Neural crest cell (in vitro differentiated cells): ENCODE measurements around the gene ZNF292. TPM values are rescaled to one million over a fixed set of nuclear protein-coding genes. Genes with fewer than 3 reads are reported as not detected.

Source experiments
- DNase-seq: peaks from one replicate; pipeline ENCODE4 v3.0.0; 2021; ENCODE audit warnings: low read depth, mixed read lengths, low spot score
- H3K27ac Mint-ChIP-seq: one replicate; pipeline ENCODE4 v1.8.0; 2021; ENCODE audit warnings: mild to moderate bottlenecking, mixed read lengths; ENCODE audit not compliant: unreplicated experiment
- H3K27me3 Mint-ChIP-seq: 2 replicates; pipeline ENCODE4 v1.8.0; 2021; ENCODE audit warnings: low read depth, mild to moderate bottlenecking, mixed read lengths
- H3K36me3 Mint-ChIP-seq: 2 replicates; pipeline ENCODE4 v1.8.0; 2021; ENCODE audit warnings: low read depth, mild to moderate bottlenecking, mixed read lengths
- H3K4me1 Mint-ChIP-seq: 2 replicates; pipeline ENCODE4 v1.8.0; 2021; ENCODE audit warnings: mixed read lengths
- H3K4me3 Mint-ChIP-seq: one replicate; pipeline ENCODE4 v1.8.0; 2021; ENCODE audit warnings: mild to moderate bottlenecking, mixed read lengths
- H3K9me3 Mint-ChIP-seq: 2 replicates; pipeline ENCODE4 v1.8.0; 2021; ENCODE audit warnings: mixed read lengths
- total RNA-seq: library from RNA; stranded (reverse); gene quantifications from 2 replicates; pipeline ENCODE4 v1.2.1, GENCODE V29; 2021
- TF ChIP-seq, protein P1 (sequence below): fragments of 200-600 bp; sonication (generic); conservative IDR thresholded peaks from 2 replicates; pipeline ENCODE4 v1.5.0; 2021; ENCODE audit warnings: antibody characterized with exemption, mild to moderate bottlenecking

The ZNF292 gene
- total RNA-seq, 1 donor from 2014 or later = 55.2 TPM

GRCh38 chr6:87213364-87213763, 58.0 kb downstream of the ZNF292 start:
- Mint-ChIP-seq H3K27me3 (no peaks in the 10 kb centered on the region), H3K4me3 (no peak overlapping the region), H3K27ac (no peak overlapping the region), H3K36me3 (no peaks in the 10 kb centered on the region), H3K9me3 (no peaks in the 10 kb centered on the region), H3K4me1 (peaks cover 31% of the 10 kb centered on the region)
- TF ChIP-seq, protein P1, sequence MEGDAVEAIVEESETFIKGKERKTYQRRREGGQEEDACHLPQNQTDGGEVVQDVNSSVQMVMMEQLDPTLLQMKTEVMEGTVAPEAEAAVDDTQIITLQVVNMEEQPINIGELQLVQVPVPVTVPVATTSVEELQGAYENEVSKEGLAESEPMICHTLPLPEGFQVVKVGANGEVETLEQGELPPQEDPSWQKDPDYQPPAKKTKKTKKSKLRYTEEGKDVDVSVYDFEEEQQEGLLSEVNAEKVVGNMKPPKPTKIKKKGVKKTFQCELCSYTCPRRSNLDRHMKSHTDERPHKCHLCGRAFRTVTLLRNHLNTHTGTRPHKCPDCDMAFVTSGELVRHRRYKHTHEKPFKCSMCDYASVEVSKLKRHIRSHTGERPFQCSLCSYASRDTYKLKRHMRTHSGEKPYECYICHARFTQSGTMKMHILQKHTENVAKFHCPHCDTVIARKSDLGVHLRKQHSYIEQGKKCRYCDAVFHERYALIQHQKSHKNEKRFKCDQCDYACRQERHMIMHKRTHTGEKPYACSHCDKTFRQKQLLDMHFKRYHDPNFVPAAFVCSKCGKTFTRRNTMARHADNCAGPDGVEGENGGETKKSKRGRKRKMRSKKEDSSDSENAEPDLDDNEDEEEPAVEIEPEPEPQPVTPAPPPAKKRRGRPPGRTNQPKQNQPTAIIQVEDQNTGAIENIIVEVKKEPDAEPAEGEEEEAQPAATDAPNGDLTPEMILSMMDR = no peak
- DNase-seq = no peak

GRCh38 chr6:87214831-87215230, 59.5 kb downstream of the ZNF292 start:
- no peaks in the 10 kb centered on the region for H3K36me3 Mint-ChIP-seq
- no peak overlapping the region for H3K4me3 Mint-ChIP-seq
- H3K27ac Mint-ChIP-seq = peak overlapping the region; percentile 52
- no peaks in the 10 kb centered on the region for H3K27me3 Mint-ChIP-seq
- H3K4me1 Mint-ChIP-seq = peaks cover 23% of the 10 kb centered on the region
- TF ChIP-seq, protein P1 = no peak
- DNase-seq = no peak
- no peaks in the 10 kb centered on the region for H3K9me3 Mint-ChIP-seq

GRCh38 chr6:87220997-87221396, 65.6 kb downstream of the ZNF292 start:
- H3K9me3 Mint-ChIP-seq = peaks cover 4% of the 10 kb centered on the region
- H3K4me1 Mint-ChIP-seq = no peaks in the 10 kb centered on the region
- TF ChIP-seq, protein P1 = no peak
- H3K27ac Mint-ChIP-seq = no peak overlapping the region
- H3K4me3 Mint-ChIP-seq = no peak overlapping the region
- H3K27me3 Mint-ChIP-seq = no peaks in the 10 kb centered on the region
- no peak for DNase-seq
- peaks cover 27% of the 10 kb centered on the region for H3K36me3 Mint-ChIP-seq

GRCh38 chr6:87222676-87223075, 67.3 kb downstream of the ZNF292 start:
- H3K36me3 Mint-ChIP-seq = peaks cover 29% of the 10 kb centered on the region
- peaks cover 4% of the 10 kb centered on the region for H3K9me3 Mint-ChIP-seq
- no peak overlapping the region for H3K4me3 Mint-ChIP-seq
- TF ChIP-seq, protein P1 = no peak
- DNase-seq = no peak
- no peak overlapping the region for H3K27ac Mint-ChIP-seq
- no peaks in the 10 kb centered on the region for H3K4me1 Mint-ChIP-seq
- H3K27me3 Mint-ChIP-seq = no peaks in the 10 kb centered on the region

DNA sequence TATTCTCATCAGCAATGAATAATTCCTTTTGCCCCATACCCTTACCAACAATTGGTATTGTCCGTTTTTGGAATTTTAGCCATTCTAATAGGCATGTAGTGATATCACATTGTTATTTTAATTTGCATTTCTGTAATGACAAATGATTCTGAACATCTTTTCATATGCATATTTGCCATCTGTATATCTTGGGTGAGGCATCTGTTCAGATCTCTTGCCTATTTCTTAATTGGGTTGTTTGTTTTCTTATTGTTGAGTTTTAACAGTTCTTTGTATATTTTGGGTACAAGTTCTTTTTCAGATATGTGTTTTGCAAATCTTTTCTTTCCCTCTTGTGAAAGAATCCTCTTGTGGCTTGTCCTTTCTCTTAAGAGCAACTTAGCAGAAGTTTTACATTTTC, 69.6 kb downstream of the ZNF292 start:
- TF ChIP-seq, protein P1 = no peak
- no peak overlapping the region for H3K4me3 Mint-ChIP-seq
- no peak overlapping the region for H3K27ac Mint-ChIP-seq

DNA sequence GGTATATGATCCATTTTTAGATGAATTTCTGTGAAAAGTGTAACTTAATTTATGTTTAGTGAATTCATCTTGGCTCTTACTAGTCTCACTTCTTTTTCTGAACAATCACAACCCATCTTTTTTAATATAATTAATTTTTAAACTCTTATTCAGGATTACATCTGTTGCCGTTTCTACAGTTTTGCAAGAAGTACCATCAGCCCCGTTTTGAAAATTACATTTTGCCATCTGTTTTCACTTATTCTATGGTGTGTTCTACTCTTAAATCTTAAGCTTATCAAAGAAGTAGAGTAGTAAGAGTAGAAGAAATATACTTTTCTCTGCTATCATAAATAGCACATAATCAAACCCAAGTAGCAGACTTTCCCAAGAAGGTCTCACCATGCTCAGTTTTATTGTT, 70.1 kb downstream of the ZNF292 start:
- no peak for DNase-seq
- TF ChIP-seq, protein P1 = no peak
- Mint-ChIP-seq H3K36me3 (peaks cover 45% of the 10 kb centered on the region), H3K9me3 (peaks cover 4% of the 10 kb centered on the region), H3K27ac (no peak overlapping the region), H3K27me3 (no peaks in the 10 kb centered on the region), H3K4me3 (no peak overlapping the region), H3K4me1 (no peaks in the 10 kb centered on the region)

More for the DNA sequence above, 69.6 kb downstream of the ZNF292 start:
- H3K4me1 Mint-ChIP-seq = no peaks in the 10 kb centered on the region
- DNase-seq = no peak
- peaks cover 4% of the 10 kb centered on the region for H3K9me3 Mint-ChIP-seq
- no peaks in the 10 kb centered on the region for H3K27me3 Mint-ChIP-seq
- peaks cover 45% of the 10 kb centered on the region for H3K36me3 Mint-ChIP-seq
